GM19468 (cell line): ENCODE measurements around the gene FLCN.
"Not testable (repeated sequence)": the region's sequence is repeated elsewhere in the genome, so short reads cannot be mapped to it uniquely, and the experiment has no call there.

Experiments used
- ATAC-seq: cut with Tn5 transposase; IDR thresholded peaks from one replicate; pipeline ENCODE4 v1.9.1; 2021; ENCODE audit warnings: mild to moderate bottlenecking, moderate library complexity, moderate number of reproducible peaks; ENCODE audit not compliant: unreplicated experiment; ENCODE audit errors: extremely low read depth

FLCN gene

DNA sequence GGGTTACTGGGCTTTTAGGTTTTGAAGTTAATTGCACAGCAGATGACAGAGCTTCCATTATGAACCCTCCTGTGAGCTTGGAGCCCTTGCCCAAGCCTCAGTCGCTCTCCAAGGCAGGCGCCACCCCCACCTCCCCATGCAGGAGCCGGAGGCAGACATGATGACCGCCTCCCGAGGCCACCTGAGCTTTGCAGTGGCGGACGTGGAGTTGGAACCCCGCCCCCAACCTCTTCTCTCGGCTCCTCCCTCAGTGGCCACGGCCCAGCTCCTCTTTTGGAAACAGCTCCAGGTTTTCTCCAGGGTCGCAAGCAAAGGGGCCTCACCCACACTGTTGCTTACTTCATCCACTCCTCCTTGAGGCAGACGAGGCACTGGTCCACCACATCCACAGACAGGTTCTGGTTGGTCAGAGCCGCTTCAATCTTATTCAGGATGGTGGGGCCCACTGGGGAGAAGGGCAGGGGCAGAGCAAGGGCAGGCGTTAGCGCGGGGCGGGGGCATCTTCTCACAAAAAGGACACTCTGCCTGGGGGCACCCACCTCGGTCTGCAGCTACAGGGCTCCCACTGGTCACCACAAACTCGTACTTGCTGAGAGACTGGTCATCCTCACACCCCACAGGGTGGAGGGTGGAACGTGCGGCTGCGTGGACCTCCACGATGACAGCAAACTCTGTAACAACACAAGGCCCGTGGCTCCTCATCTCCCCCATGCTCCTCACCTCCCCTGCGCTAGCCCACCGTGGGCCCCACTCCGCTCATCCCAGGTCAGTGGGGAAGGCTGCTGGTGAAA, 22.1 kb downstream of the FLCN start:
- no peak for ATAC-seq

- ATAC-seq = no peak
These were observed 23.2 kb downstream of the FLCN start for GRCh38 chr17:17213775-17214174.

DNA sequence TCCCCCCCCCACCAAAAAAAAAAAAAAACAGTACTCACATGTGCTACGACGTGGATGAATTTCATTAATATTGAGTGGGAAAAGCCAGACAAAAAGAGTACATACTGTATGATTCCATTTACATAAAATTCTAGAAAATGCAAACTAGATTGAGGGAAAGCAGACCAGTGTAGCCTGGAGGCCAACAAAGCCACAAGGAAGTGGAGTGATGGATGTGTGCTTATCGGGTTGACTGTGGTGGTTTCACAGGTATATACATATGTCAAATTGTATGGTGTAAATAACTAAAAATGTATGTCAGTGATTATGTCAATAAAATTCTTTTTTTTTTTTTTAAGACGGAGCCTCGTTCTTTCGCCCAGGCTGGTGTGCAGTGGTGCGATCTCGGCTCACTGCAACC, 29.0 kb downstream of the FLCN start:
- ATAC-seq = no peak

- ATAC-seq = no peak
These were observed 30.0 kb downstream of the FLCN start for GRCh38 chr17:17206913-17207335.

GRCh38 chr17:17206124-17206912, 30.6 kb downstream of the FLCN start, which contains the start of gene PLD6:
TSS of gene PLD6 (minus strand) at chr17:17206333. CDS start at chr17:17206286, 47 bp downstream.
- ATAC-seq = no peak

DNA sequence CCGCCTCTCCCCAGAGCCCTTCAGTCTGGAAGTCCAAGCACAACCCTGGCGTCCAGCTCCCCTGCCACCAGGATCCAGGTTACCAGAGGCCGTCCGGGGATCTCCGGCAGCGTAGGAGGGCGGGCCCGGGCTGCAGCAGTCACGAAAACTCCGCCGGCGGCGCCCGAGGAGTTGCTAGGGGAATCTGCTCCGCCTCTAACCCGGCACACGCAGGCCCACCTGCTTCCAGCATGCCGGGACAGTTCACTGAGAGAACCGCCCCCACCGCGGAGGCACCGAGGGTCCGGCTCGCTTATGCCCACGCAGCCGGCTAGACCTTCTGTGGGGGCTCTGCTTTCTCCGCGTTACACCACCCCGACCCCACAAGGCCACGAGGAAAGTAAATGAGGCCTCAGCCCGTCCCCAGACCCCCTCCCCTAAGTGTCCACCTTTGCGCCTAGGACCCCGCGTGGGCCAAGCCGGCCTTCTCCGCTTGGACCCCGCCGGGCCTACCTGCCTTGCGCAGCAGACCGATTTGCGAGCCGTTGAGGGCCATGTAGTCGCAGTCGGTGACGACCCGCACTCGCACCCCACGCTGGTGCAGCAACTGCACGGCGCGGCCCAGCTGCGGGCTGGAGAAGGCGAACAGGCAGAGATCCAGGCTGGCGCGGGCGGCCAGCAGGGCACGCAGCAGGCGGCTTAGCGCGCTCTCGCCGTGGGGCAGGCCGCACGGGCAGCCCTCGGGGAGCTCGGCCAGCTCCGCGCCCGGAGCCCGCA, 31.4 kb downstream of the FLCN start:
- no peak for ATAC-seq

GRCh38 chr17:17204635-17205231, 32.2 kb downstream of the FLCN start:
- no peak for ATAC-seq

DNA sequence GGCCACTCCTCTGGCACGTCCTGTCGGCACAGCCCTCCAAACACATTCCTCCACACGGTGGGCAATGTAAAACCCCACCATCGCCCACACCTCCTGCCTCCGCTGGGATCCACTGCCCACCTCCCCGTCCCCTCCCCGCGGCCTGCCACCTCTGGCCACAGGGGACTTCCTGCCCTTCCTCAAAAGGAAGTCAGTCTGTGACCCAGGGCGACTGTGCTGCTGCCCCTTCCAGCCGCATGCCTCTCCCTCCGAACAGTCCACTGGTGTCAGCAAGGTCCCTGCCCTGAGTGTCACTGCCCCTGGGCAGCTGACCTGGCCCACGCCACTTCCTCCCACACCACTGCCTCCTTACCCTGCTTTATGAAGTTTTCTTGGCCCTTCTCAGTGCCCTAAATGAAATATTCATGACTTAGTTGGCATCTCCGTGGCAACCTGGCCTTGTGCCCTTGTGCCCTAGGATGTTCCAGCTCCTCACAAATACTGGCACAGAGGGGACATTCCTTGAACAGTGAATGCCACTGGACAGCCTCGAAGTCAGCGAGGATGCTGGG, 32.9 kb downstream of the FLCN start:
- ATAC-seq = no peak

GRCh38 chr17:17203173-17203730, 33.7 kb downstream of the FLCN start:
- no peak for ATAC-seq

GRCh38 chr17:17201907-17202306, 35.1 kb downstream of the FLCN start:
- ATAC-seq = no peak

- ATAC-seq = no peak
These were observed 35.7 kb downstream of the FLCN start for GRCh38 chr17:17201271-17201670.

GRCh38 chr17:17200831-17201230, 36.1 kb downstream of the FLCN start:
- no peak for ATAC-seq

DNA sequence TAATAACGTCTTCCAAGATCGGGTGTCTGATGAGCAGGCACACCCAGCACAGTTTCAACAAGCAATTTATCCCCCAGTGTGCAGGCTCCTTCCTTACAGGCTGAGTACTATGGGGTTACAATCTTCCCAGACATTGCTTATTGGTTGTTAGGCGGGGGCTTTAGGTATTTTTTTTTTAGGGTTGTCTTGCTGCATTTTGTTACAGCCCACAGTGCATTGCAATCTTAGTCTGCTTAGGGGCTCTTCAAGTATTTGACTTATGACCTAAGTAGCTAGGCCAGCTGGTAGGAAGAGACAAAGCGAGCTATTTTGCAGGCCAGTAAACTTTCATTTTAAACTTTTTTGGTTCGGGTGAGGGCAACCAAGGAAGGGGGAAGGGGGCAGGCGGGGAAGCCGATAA, 36.7 kb downstream of the FLCN start:
- no peak for ATAC-seq

DNA sequence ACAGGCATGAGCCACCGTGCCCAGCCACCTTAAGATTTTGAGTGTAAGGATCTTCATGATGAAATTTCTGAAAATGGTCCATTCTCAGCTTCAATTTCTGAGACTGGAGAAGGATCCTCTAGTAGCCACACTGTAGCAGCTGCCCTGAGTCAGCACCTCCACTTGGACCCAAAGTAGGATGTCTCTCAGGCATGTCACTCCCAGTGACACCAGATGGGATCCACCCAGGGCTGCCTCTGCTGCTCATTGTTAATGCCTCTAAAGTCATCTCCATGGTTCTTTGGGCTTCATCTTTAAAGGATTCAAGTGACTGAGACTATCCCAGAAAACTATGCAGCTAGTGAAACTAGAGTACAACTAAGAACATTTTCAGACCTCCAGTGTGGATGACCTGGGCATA, 38.7 kb downstream of the FLCN start:
- ATAC-seq = no peak

DNA sequence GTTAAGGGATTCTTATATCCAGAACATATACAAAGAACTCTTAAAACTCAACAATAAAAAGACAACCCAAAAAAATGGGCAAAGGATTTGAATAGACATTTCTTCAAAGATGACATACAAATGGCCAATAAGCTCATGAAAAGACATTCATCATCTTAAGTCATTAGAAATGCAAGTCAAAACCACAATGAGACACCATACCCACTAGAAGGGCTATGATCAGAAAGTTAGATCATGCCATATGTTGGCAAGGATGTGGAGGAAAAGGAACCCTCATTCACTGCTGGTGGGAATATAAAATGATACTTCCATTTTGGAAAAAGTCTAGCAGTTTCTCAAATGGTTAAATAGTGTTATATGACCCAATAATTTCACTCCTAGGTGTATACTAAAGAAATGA, 40.2 kb downstream of the FLCN start:
- no peak for ATAC-seq

- not testable (repeated sequence) for ATAC-seq
These were observed 41.5 kb downstream of the FLCN start for GRCh38 chr17:17195466-17195865.

GRCh38 chr17:17191961-17192381, 45.0 kb downstream of the FLCN start:
- no peak for ATAC-seq

- no peak for ATAC-seq
These were observed 45.6 kb downstream of the FLCN start for GRCh38 chr17:17191346-17191792.

- no peak for ATAC-seq
These were observed 46.8 kb downstream of the FLCN start for GRCh38 chr17:17190188-17190587.

DNA sequence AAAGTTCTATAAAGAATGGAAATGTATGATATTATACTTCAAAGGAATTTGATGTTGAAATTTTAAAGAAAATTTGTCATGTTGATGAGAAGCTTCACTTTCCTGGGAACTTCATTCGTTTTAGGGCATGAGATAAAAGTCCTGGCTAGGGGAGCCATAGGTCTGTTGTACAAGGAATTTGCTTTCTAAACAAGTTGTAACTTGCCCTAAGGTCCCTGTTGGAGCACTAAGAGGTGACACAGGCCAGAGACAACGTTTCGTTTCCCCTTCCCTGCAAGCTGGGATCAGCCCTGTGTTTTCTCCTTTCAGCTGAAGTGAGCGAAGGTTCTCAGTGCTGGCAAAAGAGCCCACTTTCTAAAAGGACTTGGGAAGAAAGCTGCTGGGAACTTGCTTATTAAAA, 47.4 kb downstream of the FLCN start:
- no peak for ATAC-seq
